Keratinocyte (primary cell): ENCODE results near the gene CACUL1. TPM values are rescaled to one million over a fixed set of nuclear protein-coding genes. Genes with fewer than 3 reads are reported as not detected.

Experiments
- DNase-seq: peaks from one replicate; pipeline ENCODE4 v3.0.0-alpha.2; 2011; ENCODE audit warnings: low read depth, missing footprints, low spot score
- FAIRE-seq: peaks from 2 replicates; lab custom pipeline; 2011; peaks lifted over from hg19 to GRCh38; lab: Jason Lieb, UNC
- H2AFZ ChIP-seq: 2 replicates; pipeline ENCODE4 v1.6.0; 2012; ENCODE audit warnings: low read length, control low read depth, inconsistent platforms; ENCODE audit not compliant: control insufficient read depth
- H3K27ac ChIP-seq: 2 replicates; pipeline ENCODE4 v1.5.1; 2011; ENCODE audit warnings: low read length; ENCODE audit not compliant: control insufficient read depth, insufficient read depth
- H3K27me3 ChIP-seq: 3 replicates; pipeline ENCODE4 v1.6.0; 2011; ENCODE audit warnings: low read length; ENCODE audit not compliant: control insufficient read depth, insufficient read depth; ENCODE audit errors: extremely low read depth
- H3K36me3 ChIP-seq, 2 experiments: 2 replicates in 1 of 2; 3 replicates in 1 of 2; pipeline ENCODE4 v1.5.1; 2011; ENCODE audit warnings: low read length in 2 of 2, mild to moderate bottlenecking in 1 of 2; ENCODE audit not compliant: control insufficient read depth in 2 of 2, insufficient read depth in 2 of 2; ENCODE audit errors: extremely low read depth in 1 of 2
- H3K4me1 ChIP-seq: 3 replicates; pipeline ENCODE4 v1.5.1; 2011; ENCODE audit warnings: low read length; ENCODE audit not compliant: control insufficient read depth, insufficient read depth; ENCODE audit errors: extremely low read depth
- H3K4me2 ChIP-seq: 3 replicates; pipeline ENCODE4 v1.6.0; 2011; ENCODE audit warnings: low read depth, low read length; ENCODE audit not compliant: control insufficient read depth, insufficient read depth; ENCODE audit errors: extremely low read depth
- H3K4me3 ChIP-seq, 3 experiments: fragments of 200-600 bp in 1 of 3; sonication (generic) in 1 of 3; 2 replicates in 2 of 3; 3 replicates in 1 of 3; pipeline ENCODE4 v1.5.1; 2011 to 2016; ENCODE audit warnings: low read length in 3 of 3, mild to moderate bottlenecking in 3 of 3, control low read depth in 2 of 3, inconsistent platforms in 1 of 3, low read depth in 1 of 3, mixed read lengths in 1 of 3, mixed run types in 1 of 3, moderate library complexity in 1 of 3; ENCODE audit not compliant: control insufficient read depth in 2 of 3, insufficient read depth in 2 of 3; ENCODE audit errors: extremely low read depth in 1 of 3
- H3K79me2 ChIP-seq: 2 replicates; pipeline ENCODE4 v1.6.0; 2012; ENCODE audit warnings: low read length; ENCODE audit not compliant: control insufficient read depth, insufficient read depth
- H3K9ac ChIP-seq: 3 replicates; pipeline ENCODE4 v1.6.0; 2011; ENCODE audit warnings: low read length; ENCODE audit not compliant: control insufficient read depth, insufficient read depth; ENCODE audit errors: extremely low read depth
- H3K9me1 ChIP-seq: 3 replicates; pipeline ENCODE4 v1.6.0; 2011; ENCODE audit warnings: low read length; ENCODE audit not compliant: control insufficient read depth, insufficient read depth; ENCODE audit errors: extremely low read depth
- H3K9me3 ChIP-seq: 2 replicates; pipeline ENCODE4 v1.5.1; 2012; ENCODE audit warnings: low read depth, low read length; ENCODE audit not compliant: control insufficient read depth
- H4K20me1 ChIP-seq: 3 replicates; pipeline ENCODE4 v1.6.0; 2011; ENCODE audit warnings: low read length; ENCODE audit not compliant: control insufficient read depth, insufficient read depth; ENCODE audit errors: extremely low read depth
- EZH2 ChIP-seq: IDR thresholded peaks from one replicate; pipeline ENCODE4 v1.6.1; 2012; ENCODE audit warnings: inconsistent platforms, mild to moderate bottlenecking, low read length, moderate library complexity
- dilution Hi-C: fragments of 300-500 bp; cut with MboI; formaldehyde crosslinking; loops from one replicate; pipeline ENCODE4 v1.7.0; 2020; ENCODE audit warnings: low sequenced_read_pairs; ENCODE audit not compliant: extremely low pct_ligation_motif_present
- polyA plus RNA-seq, 5 experiments: library from polyadenylated mRNA; depleted of rRNA in 3 of 5; stranded (reverse) in 3 of 5; stranded (forward) in 1 of 5; unstranded in 1 of 5; fragments of >200 nt; gene quantifications; 1 replicate in 1 of 5; 2 replicates in 3 of 5; 3 replicates in 1 of 5; pipeline versions ENCODE4 v1.2.1 to v1.2.3, GENCODE V29; 2011 to 2012; ENCODE audit warnings: missing spikeins in 2 of 5, low read depth in 1 of 5, low replicate concordance in 1 of 5
- TF ChIP-seq, protein P1 (sequence below), 3 experiments: IDR thresholded peaks in 1 of 3; conservative IDR thresholded peaks in 1 of 3; optimal IDR thresholded peaks in 1 of 3; 2 replicates in 2 of 3; 3 replicates in 1 of 3; pipeline versions ENCODE3 to v1.5.1; 2011; ENCODE audit warnings: low read length in 3 of 3, mild to moderate bottlenecking in 3 of 3, moderate library complexity in 2 of 3, control low read depth in 1 of 3, inconsistent platforms in 1 of 3; ENCODE audit not compliant: insufficient read depth in 2 of 3; ENCODE audit errors: extremely low read depth in 1 of 3

Gene CACUL1
- polyA plus RNA-seq, 1 donor (not counting 4 experiments of a cell fraction or from before 2014, with no cell fraction given): 36.5 TPM

DNA sequence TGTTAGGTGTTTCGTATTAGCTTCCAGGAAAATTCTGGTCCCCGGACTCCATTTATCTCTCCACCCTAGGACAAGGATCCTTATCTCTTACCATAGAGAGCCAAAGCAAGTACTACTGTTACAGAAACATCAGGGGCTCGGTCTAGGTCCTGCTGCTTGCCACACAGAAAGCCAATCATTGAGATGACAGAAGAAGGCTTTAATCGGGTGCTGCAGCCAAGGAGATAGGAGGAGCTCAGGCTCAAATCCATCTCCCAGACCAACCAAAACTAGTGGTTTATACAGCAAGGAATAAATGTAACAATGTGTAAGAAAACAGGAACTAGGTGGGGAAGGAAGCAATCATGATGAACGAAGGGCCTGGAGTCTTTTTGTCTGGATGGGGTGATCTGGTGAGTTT, 22.2 kb upstream of the CACUL1 start:
- Histone ChIP-seq H3K9me1 (no peaks in the 10 kb centered on the region), H2AFZ (no peak overlapping the region), H3K27ac (no peak overlapping the region), H3K27me3 (no peaks in the 10 kb centered on the region), H3K9me3 (no peaks in the 10 kb centered on the region), H3K4me2 (no peak overlapping the region), H3K4me1 (no peaks in the 10 kb centered on the region), H3K4me3 (no peak overlapping the region), H3K9ac (no peak overlapping the region), H4K20me1 (no peaks in the 10 kb centered on the region), H3K79me2 (no peaks in the 10 kb centered on the region), H3K36me3 (no peaks in the 10 kb centered on the region)
- FAIRE-seq (no peak), DNase-seq (no peak)
- TF ChIP-seq, protein P1, sequence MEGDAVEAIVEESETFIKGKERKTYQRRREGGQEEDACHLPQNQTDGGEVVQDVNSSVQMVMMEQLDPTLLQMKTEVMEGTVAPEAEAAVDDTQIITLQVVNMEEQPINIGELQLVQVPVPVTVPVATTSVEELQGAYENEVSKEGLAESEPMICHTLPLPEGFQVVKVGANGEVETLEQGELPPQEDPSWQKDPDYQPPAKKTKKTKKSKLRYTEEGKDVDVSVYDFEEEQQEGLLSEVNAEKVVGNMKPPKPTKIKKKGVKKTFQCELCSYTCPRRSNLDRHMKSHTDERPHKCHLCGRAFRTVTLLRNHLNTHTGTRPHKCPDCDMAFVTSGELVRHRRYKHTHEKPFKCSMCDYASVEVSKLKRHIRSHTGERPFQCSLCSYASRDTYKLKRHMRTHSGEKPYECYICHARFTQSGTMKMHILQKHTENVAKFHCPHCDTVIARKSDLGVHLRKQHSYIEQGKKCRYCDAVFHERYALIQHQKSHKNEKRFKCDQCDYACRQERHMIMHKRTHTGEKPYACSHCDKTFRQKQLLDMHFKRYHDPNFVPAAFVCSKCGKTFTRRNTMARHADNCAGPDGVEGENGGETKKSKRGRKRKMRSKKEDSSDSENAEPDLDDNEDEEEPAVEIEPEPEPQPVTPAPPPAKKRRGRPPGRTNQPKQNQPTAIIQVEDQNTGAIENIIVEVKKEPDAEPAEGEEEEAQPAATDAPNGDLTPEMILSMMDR (optimal IDR thresholded peaks at IDR 0.05 in 1 of 3, IDR thresholded peaks at IDR 0.05 in 1 of 3, conservative IDR thresholded peaks at IDR 0.05 in 1 of 3; ENCODE audit: extremely low read depth in 1 of 3, insufficient read depth in 2 of 3, low read length in 3 of 3): no peak
- no peak for TF ChIP-seq EZH2
- dilution Hi-C loops: no loop called here

DNA sequence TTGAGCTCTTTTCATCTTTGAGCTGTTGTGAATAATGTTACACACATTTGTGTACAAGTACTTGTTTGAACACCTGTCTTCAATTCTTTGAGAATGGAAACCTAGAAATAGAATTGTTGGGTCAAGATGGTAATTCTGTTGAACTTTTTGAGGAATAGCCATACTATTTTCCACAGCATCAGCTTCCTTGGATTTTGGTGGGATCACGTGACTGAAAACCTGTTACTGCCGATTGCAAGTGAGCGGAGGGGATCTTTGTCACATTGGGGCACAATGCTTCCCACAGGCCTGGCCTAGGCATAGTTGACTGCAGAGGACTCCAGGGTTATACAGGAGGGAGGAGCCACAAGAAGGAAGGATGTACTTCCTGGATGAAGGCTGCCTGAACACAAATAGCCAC, 21.3 kb upstream of the CACUL1 start:
- no peak for DNase-seq
- Histone ChIP-seq H3K79me2 (no peaks in the 10 kb centered on the region), H2AFZ (no peak overlapping the region), H3K4me1 (no peaks in the 10 kb centered on the region), H3K9me3 (no peaks in the 10 kb centered on the region), H4K20me1 (no peaks in the 10 kb centered on the region), H3K27me3 (no peaks in the 10 kb centered on the region), H3K4me2 (no peak overlapping the region), H3K36me3 (no peaks in the 10 kb centered on the region), H3K4me3 (no peak overlapping the region), H3K27ac (no peak overlapping the region), H3K9me1 (no peaks in the 10 kb centered on the region), H3K9ac (no peak overlapping the region)
- no peak for TF ChIP-seq EZH2
- TF ChIP-seq, protein P1 (optimal IDR thresholded peaks at IDR 0.05 in 1 of 3, IDR thresholded peaks at IDR 0.05 in 1 of 3, conservative IDR thresholded peaks at IDR 0.05 in 1 of 3; ENCODE audit: extremely low read depth in 1 of 3, insufficient read depth in 2 of 3, low read length in 3 of 3): no peak
- dilution Hi-C loops: no loop called here
- FAIRE-seq: no peak
